NCI-H1105 (cell line): ENCODE results near the gene ACHE.
A peak's percentile ranks its signal among the peaks of the same experiment; 100 is the strongest.

Experiments
- DNase-seq: peaks from one replicate; lab custom pipeline; 2025; lab: John Stamatoyannopoulos, UW

The ACHE gene

DNA sequence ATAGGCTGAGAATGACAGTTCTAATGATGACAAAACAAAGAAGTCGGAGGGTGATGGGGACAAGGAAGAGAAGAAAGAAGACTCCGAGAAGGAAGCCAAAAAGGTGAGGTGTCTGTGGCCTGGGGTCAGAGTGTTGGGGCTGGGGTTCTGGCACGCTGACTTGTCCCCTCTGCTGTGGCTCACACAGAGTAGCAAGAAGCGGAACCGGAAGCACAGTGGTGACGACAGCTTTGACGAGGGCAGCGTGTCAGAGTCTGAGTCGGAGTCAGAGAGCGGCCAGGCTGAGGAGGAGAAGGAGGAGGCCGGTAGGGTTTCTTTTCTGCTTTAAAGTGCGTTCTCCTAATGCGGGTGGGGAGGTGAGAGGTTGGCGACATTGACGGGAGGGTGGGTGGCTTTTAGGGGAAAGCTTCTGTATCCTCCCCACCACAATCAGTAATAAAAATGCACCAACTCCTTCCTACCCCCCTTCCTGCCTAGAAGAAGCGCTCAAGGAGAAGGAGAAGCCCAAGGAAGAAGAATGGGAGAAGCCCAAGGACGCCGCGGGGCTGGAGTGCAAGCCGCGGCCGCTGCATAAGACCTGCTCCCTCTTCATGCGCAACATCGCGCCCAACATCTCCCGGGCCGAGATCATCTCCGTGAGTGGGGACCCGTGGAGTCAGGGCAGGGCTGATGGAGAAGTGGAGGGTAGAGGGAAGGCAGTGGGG, 10.8 kb downstream of the ACHE start:
- no peak for DNase-seq

GRCh38 chr7:100882785-100883526, 12.7 kb downstream of the ACHE start:
- DNase-seq = no peak

DNA sequence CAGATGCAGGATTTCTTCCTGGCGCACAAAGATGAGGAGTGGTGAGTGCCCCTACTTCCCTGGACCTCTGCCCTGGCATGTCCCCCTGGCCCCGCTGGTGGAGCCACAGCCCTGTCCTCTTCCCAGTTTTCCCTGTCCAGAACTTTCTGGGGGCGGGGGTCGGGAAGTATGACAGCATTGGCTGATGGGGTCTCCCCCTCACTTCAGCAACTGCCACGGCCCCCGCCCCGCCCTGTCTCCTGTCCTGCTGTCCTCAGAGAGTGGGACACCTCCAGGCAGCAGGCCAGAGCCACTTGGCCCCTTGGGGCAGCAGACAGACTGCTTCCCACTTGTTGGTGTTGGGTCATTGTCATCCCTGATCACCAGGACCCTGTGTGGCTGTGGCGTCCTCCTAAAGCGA, 13.5 kb downstream of the ACHE start:
- DNase-seq = no peak

- no peak for DNase-seq
Measured at GRCh38 chr7:100881136-100881535, 14.6 kb downstream of the ACHE start.

DNA sequence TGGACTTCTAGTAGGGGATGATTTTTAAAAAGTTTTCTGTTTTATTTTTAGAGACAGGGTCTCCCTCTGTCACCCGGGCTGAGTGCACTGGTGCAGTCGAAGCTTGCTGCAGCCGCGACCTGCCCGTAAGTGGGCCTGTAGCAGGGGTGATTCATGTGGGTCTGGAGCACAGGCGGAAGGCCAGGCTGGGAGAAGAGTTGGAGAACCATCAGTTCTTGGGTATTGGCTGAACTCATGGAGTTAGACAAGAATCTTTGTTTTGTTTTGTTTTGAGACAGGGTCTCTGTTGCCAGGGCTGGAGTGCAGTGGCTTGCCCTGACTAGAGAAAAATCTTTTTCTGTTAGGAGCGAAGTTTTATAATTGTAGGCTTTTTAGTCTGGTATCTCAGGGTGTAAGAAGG, 15.0 kb downstream of the ACHE start:
- DNase-seq = no peak

DNA sequence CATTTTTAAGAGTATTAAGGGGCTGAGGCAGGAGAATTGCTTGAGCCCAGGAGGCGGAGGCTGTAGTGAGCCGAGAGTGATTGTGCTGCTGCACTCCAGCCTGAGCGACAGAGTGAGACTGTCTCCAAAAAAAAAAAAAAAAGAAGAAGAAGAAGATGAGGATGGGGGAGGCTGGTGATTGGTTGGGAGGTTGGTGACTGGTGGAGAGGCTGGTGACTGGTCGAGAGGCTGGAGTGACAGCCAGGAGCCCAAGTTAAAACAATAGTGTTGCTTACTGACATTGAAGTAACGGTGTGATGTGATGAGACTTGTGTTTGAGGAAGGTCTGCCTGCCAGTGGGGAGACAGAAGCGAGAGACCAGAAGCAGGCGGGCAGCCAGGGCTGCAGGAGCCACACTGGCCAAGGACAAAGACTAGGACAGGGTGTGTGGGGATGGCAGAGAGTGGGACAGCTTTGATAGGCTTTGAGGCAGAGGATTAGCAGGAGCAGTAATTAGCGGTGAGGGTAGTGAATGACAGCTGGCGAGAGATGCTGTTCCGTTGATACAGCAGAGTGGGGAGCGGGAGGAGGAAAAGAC, 15.9 kb downstream of the ACHE start:
- DNase-seq = no peak

DNA sequence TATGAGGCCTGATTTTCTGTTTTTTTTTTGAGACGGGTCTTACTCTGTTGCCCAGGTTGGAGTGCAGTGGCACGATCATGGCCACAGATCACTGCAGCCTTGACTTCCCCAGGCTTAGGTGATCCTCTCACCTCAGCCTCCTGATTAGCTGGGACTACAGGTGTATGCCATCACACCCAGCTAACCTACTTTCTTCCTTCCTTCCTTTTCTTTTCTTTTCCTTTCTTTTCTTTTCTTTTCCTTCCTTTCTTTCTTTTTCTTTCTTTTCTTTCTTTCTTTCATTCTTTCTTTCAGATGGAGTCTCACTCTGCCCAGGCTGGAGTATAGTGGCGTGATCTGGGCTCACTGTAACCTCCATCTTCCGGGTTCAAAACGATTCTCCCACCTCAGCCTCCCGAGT, 17.0 kb downstream of the ACHE start:
- no peak for DNase-seq

GRCh38 chr7:100878013-100878412, 17.7 kb downstream of the ACHE start:
- DNase-seq = no peak

DNA sequence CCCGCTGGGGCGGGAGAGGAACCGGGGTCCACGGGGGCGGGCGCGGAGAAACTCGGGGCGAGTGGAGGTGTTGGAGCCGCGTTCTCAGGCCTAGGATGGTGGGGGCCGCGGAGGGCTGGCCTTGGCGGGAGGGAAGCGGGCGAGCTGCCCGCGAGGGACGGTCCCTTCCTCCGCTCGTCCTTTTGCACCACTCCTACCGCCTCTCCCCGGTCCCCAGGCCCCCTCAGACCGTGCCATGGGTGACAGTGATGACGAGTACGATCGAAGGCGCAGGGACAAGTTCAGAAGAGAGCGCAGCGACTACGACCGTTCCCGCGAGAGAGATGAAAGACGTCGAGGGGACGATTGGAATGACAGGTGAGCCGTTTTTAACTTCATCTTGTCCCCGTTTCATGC, 20.3 kb downstream of the ACHE start:
- DNase-seq = no peak

DNA sequence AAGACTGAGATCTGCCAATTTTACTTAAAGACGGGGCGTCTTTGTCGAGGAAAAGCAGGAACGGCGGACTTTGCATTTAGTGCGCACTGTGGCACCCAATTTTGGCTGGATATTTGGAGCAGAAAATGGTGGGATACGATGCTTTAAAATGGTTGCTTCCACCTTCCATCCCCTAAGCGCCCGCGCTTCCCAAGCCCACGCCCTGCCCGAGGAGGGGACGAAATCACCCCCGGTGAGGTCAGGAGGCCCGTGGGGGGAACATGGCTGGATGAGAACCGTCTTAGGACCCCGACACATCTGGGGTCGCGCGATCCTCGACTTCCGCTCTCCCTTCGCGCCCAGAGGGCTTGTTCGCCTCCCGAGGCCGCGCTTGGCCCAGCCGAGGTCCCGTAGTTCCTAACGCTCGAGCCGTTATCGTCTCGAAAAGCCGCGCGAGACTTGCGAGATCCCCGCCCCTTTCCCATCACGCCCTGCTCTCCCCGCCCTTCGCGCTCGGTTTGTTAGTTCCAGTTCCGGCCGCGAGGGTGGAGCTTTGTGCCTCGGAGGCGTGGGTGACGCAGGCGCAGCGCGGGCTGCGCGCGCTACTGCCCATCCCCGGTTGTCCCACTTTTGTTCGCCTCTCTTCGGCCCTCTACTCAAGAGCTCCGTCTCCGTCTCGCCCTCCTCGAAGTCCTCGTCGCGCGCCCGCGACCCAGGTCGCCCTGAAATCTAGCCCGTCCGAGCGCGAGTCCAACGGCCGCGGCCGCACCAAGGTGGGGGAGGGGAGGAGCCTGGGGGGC, 20.9 kb downstream of the ACHE start, which contains the start of gene SRRT:
Gene SRRT (plus strand): TSS at position 527 of the 779 bp plus-strand sequence. CDS start 488 bp downstream, outside the sequence.
- peak; percentile 99 for DNase-seq

DNA sequence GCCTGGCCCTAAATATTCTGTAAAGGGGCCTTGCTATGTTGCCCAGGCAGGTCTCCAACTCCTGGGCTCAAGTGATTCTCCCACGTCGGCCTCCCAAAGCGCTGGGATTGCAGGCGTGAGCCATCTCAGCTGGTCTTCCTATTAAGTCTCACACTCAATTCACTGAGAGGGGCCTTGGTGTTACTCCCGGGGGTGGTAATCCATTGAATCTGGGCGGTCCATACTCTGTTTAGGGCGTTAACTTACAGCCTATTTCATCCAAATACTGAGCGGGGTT, 21.4 kb downstream of the ACHE start:
- DNase-seq = no peak

GRCh38 chr7:100873599-100874299, 21.9 kb downstream of the ACHE start:
- DNase-seq = no peak

GRCh38 chr7:100867776-100868485, 27.8 kb downstream of the ACHE start:
- no peak for DNase-seq

- DNase-seq = no peak
Measured at GRCh38 chr7:100867040-100867775, 28.5 kb downstream of the ACHE start, which contains the start of gene TRIP6. TRIP6 (plus strand) TSS chr7:100867387; CDS start chr7:100867498, 111 bp downstream.

- no peak for DNase-seq
Measured at GRCh38 chr7:100866729-100867039, 29.0 kb downstream of the ACHE start.

- DNase-seq = peak; percentile 77
Measured at GRCh38 chr7:100865938-100866728, 29.6 kb downstream of the ACHE start.

- peak; percentile 72 for DNase-seq
Measured at GRCh38 chr7:100865372-100865911, 30.2 kb downstream of the ACHE start.

GRCh38 chr7:100864263-100864845, 31.3 kb downstream of the ACHE start:
- no peak for DNase-seq

DNA sequence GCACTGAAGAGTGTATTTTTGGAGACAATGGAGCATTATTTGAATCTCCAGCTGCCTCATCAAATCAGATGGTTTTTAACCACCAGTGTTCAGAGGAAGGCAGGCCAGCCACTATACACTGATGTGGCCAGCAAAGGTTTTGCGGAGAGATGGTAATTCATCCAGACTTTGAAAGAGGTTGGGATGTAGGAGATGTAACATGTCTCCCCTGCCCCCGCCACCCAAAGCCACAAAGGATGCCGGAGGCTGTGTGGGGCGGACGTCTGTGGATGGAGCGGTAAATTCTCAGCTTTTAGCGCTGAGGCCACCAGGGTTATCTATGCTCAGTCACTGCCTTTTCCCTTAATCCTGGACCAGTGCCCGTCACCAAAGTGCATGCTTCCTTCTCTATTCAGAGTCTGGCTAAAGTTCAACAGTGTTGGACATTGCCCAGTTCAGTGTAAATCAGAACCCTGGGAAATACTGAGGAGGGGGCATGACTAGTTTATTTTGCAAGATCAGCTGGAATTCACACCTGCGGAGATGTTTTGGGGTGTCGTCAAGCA, 32.2 kb downstream of the ACHE start:
- no peak for DNase-seq
